ENCODE measurements around the gene NDRG2.

NDRG2 gene

GRCh38 chr14:20982646-20983369 is 42.1 kb downstream of the NDRG2 start:
- no peak for TF ChIP-seq TAF1 (IDR thresholded peaks at IDR 0.05; ENCODE audit: low read depth, low read length)
- no peak for TF ChIP-seq PAX5 (IDR thresholded peaks at IDR 0.05; ENCODE audit: insufficient read depth, low read length, severe bottlenecking)
- no peak for TF ChIP-seq POLR2AphosphoS5 (IDR thresholded peaks at IDR 0.05; ENCODE audit: low read depth, low read length)
- TF ChIP-seq POU2F2 (IDR thresholded peaks at IDR 0.05; ENCODE audit: low read depth, low read length), result no peak
- no peak for TF ChIP-seq POLR2A (IDR thresholded peaks at IDR 0.05; ENCODE audit: low read depth, low read length)
- TF ChIP-seq SPI1 (IDR thresholded peaks at IDR 0.05; ENCODE audit: low read depth, low read length), result no peak
- FAIRE-seq (no peak), DNase-seq (ENCODE audit: insufficient read length, low spot score) (no peak)

- FAIRE-seq, result no peak
- TF ChIP-seq POLR2AphosphoS5 (IDR thresholded peaks at IDR 0.05; ENCODE audit: low read depth, low read length), result no peak
- TF ChIP-seq POU2F2 (IDR thresholded peaks at IDR 0.05; ENCODE audit: low read depth, low read length), result no peak
- TF ChIP-seq PAX5 (IDR thresholded peaks at IDR 0.05; ENCODE audit: insufficient read depth, low read length, severe bottlenecking), result no peak
- no peak for TF ChIP-seq POLR2A (IDR thresholded peaks at IDR 0.05; ENCODE audit: low read depth, low read length)
- no peak for TF ChIP-seq SPI1 (IDR thresholded peaks at IDR 0.05; ENCODE audit: low read depth, low read length)
- TF ChIP-seq TAF1 (IDR thresholded peaks at IDR 0.05; ENCODE audit: low read depth, low read length), result no peak
- no peak for DNase-seq (ENCODE audit: insufficient read length, low spot score)
Measured at GRCh38 chr14:20980906-20981305, 44.0 kb downstream of the NDRG2 start.

- DNase-seq (ENCODE audit: insufficient read length, low spot score) (no peak), FAIRE-seq (no peak)
- TF ChIP-seq PAX5 (IDR thresholded peaks at IDR 0.05; ENCODE audit: insufficient read depth, low read length, severe bottlenecking) (no peak), SPI1 (IDR thresholded peaks at IDR 0.05; ENCODE audit: low read depth, low read length) (no peak), POLR2AphosphoS5 (IDR thresholded peaks at IDR 0.05; ENCODE audit: low read depth, low read length) (no peak)
Measured at GRCh38 chr14:20978687-20979086, 46.2 kb downstream of the NDRG2 start.

- no peak for TF ChIP-seq POLR2A (IDR thresholded peaks at IDR 0.05; ENCODE audit: low read depth, low read length)
- TF ChIP-seq PAX5 (IDR thresholded peaks at IDR 0.05; ENCODE audit: insufficient read depth, low read length, severe bottlenecking), result no peak
- TF ChIP-seq TAF1 (IDR thresholded peaks at IDR 0.05; ENCODE audit: low read depth, low read length), result no peak
- TF ChIP-seq POLR2AphosphoS5 (IDR thresholded peaks at IDR 0.05; ENCODE audit: low read depth, low read length), result no peak
- TF ChIP-seq POU2F2 (IDR thresholded peaks at IDR 0.05; ENCODE audit: low read depth, low read length), result no peak
- TF ChIP-seq SPI1 (IDR thresholded peaks at IDR 0.05; ENCODE audit: low read depth, low read length), result no peak
- DNase-seq (ENCODE audit: insufficient read length, low spot score), result no peak
- no peak for FAIRE-seq
Measured at GRCh38 chr14:20976291-20976690, 48.6 kb downstream of the NDRG2 start.

- DNase-seq (ENCODE audit: insufficient read length, low spot score) (no peak), FAIRE-seq (no peak)
- TF ChIP-seq SPI1 (IDR thresholded peaks at IDR 0.05; ENCODE audit: low read depth, low read length), result no peak
- TF ChIP-seq POLR2A (IDR thresholded peaks at IDR 0.05; ENCODE audit: low read depth, low read length), result no peak
- TF ChIP-seq POU2F2 (IDR thresholded peaks at IDR 0.05; ENCODE audit: low read depth, low read length), result no peak
- no peak for TF ChIP-seq POLR2AphosphoS5 (IDR thresholded peaks at IDR 0.05; ENCODE audit: low read depth, low read length)
- no peak for TF ChIP-seq PAX5 (IDR thresholded peaks at IDR 0.05; ENCODE audit: insufficient read depth, low read length, severe bottlenecking)
- no peak for TF ChIP-seq TAF1 (IDR thresholded peaks at IDR 0.05; ENCODE audit: low read depth, low read length)
Measured at GRCh38 chr14:20973501-20973900, 51.4 kb downstream of the NDRG2 start.

GRCh38 chr14:20971705-20972021 is 53.2 kb downstream of the NDRG2 start:
- no peak for TF ChIP-seq TAF1 (IDR thresholded peaks at IDR 0.05; ENCODE audit: low read depth, low read length)
- no peak for TF ChIP-seq POU2F2 (IDR thresholded peaks at IDR 0.05; ENCODE audit: low read depth, low read length)
- TF ChIP-seq SPI1 (IDR thresholded peaks at IDR 0.05; ENCODE audit: low read depth, low read length), result no peak
- no peak for TF ChIP-seq PAX5 (IDR thresholded peaks at IDR 0.05; ENCODE audit: insufficient read depth, low read length, severe bottlenecking)
- no peak for TF ChIP-seq POLR2A (IDR thresholded peaks at IDR 0.05; ENCODE audit: low read depth, low read length)
- TF ChIP-seq POLR2AphosphoS5 (IDR thresholded peaks at IDR 0.05; ENCODE audit: low read depth, low read length), result no peak
- no peak for DNase-seq (ENCODE audit: insufficient read length, low spot score)
- no peak for FAIRE-seq

GRCh38 chr14:20970983-20971704 is 53.7 kb downstream of the NDRG2 start:
- peak; percentile 80 for DNase-seq (ENCODE audit: insufficient read length, low spot score)
- TF ChIP-seq POLR2A (IDR thresholded peaks at IDR 0.05; ENCODE audit: low read depth, low read length) (no peak), POU2F2 (IDR thresholded peaks at IDR 0.05; ENCODE audit: low read depth, low read length) (no peak), SPI1 (IDR thresholded peaks at IDR 0.05; ENCODE audit: low read depth, low read length) (no peak), TAF1 (IDR thresholded peaks at IDR 0.05; ENCODE audit: low read depth, low read length) (no peak), POLR2AphosphoS5 (IDR thresholded peaks at IDR 0.05; ENCODE audit: low read depth, low read length) (no peak), PAX5 (IDR thresholded peaks at IDR 0.05; ENCODE audit: insufficient read depth, low read length, severe bottlenecking) (no peak)
- FAIRE-seq, result peak; percentile 92

GRCh38 chr14:20970647-20970982 is 54.2 kb downstream of the NDRG2 start:
- no peak for FAIRE-seq
- no peak for DNase-seq (ENCODE audit: insufficient read length, low spot score)
- TF ChIP-seq SPI1 (IDR thresholded peaks at IDR 0.05; ENCODE audit: low read depth, low read length), result no peak
- no peak for TF ChIP-seq POLR2A (IDR thresholded peaks at IDR 0.05; ENCODE audit: low read depth, low read length)
- TF ChIP-seq POLR2AphosphoS5 (IDR thresholded peaks at IDR 0.05; ENCODE audit: low read depth, low read length), result no peak
- TF ChIP-seq POU2F2 (IDR thresholded peaks at IDR 0.05; ENCODE audit: low read depth, low read length), result no peak
- no peak for TF ChIP-seq PAX5 (IDR thresholded peaks at IDR 0.05; ENCODE audit: insufficient read depth, low read length, severe bottlenecking)
- no peak for TF ChIP-seq TAF1 (IDR thresholded peaks at IDR 0.05; ENCODE audit: low read depth, low read length)

- FAIRE-seq (no peak), DNase-seq (ENCODE audit: insufficient read length, low spot score) (no peak)
- TF ChIP-seq TAF1 (IDR thresholded peaks at IDR 0.05; ENCODE audit: low read depth, low read length) (no peak), PAX5 (IDR thresholded peaks at IDR 0.05; ENCODE audit: insufficient read depth, low read length, severe bottlenecking) (no peak)
Measured at GRCh38 chr14:20969336-20969735, 55.5 kb downstream of the NDRG2 start.

Data from GM12891 (cell line).